Astrocyte (in vitro differentiated cells and primary cell): Measurements from ENCODE around the gene RAP1GAP. TPM values are rescaled to one million over a fixed set of nuclear protein-coding genes. Genes with fewer than 3 reads are reported as not detected.

ENCODE experiments used
- DNase-seq: peaks from one replicate; pipeline ENCODE4 v3.0.0-alpha.2; 2010; ENCODE audit warnings: low read depth
- FAIRE-seq: peaks from 2 replicates; lab custom pipeline; 2011; peaks lifted over from hg19 to GRCh38; lab: Jason Lieb, UNC
- H2AFZ ChIP-seq: 2 replicates; pipeline ENCODE4 v1.6.0; 2012; ENCODE audit warnings: low read depth, low read length, inconsistent platforms
- H3K27ac ChIP-seq: 2 replicates; pipeline ENCODE4 v1.5.1; 2011; ENCODE audit warnings: low read depth, low read length, inconsistent platforms
- H3K27me3 ChIP-seq: 2 replicates; pipeline ENCODE4 v1.6.0; 2011; ENCODE audit warnings: low read length, inconsistent platforms; ENCODE audit not compliant: insufficient read depth
- H3K36me3 ChIP-seq: 2 replicates; pipeline ENCODE4 v1.5.1; 2011; ENCODE audit warnings: low read length, inconsistent platforms; ENCODE audit not compliant: insufficient read depth
- H3K4me1 ChIP-seq: 2 replicates; pipeline ENCODE4 v1.5.1; 2011; ENCODE audit warnings: low read length, inconsistent platforms; ENCODE audit not compliant: insufficient read depth
- H3K4me2 ChIP-seq: 2 replicates; pipeline ENCODE4 v1.6.0; 2012; ENCODE audit warnings: low read length, inconsistent platforms
- H3K4me3 ChIP-seq: 2 replicates; pipeline ENCODE4 v1.5.1; 2011; ENCODE audit warnings: low read depth, mild to moderate bottlenecking, low read length, inconsistent platforms; ENCODE audit not compliant: insufficient read depth
- H3K79me2 ChIP-seq: 2 replicates; pipeline ENCODE4 v1.6.0; 2012; ENCODE audit warnings: mild to moderate bottlenecking, low read length, inconsistent platforms; ENCODE audit not compliant: insufficient read depth
- H3K9ac ChIP-seq: 2 replicates; pipeline ENCODE4 v1.6.0; 2012; ENCODE audit warnings: mild to moderate bottlenecking, low read length, inconsistent platforms
- H3K9me3 ChIP-seq: 2 replicates; pipeline ENCODE4 v1.5.1; 2012; ENCODE audit warnings: low read depth, mild to moderate bottlenecking, low read length, inconsistent platforms; ENCODE audit not compliant: insufficient read depth
- H4K20me1 ChIP-seq: 2 replicates; pipeline ENCODE4 v1.6.0; 2012; ENCODE audit warnings: low read length, inconsistent platforms; ENCODE audit not compliant: insufficient read depth
- H3K27ac Mint-ChIP-seq: one replicate; pipeline ENCODE4 v1.8.0; 2021; ENCODE audit warnings: mild to moderate bottlenecking, mixed read lengths; ENCODE audit not compliant: unreplicated experiment
- H3K27me3 Mint-ChIP-seq: one replicate; pipeline ENCODE4 v1.8.0; 2021; ENCODE audit warnings: low read depth, mixed read lengths; ENCODE audit not compliant: unreplicated experiment
- H3K36me3 Mint-ChIP-seq: one replicate; pipeline ENCODE4 v1.8.0; 2021; ENCODE audit warnings: low read depth, mixed read lengths; ENCODE audit not compliant: unreplicated experiment
- H3K4me1 Mint-ChIP-seq: one replicate; pipeline ENCODE4 v1.8.0; 2021; ENCODE audit warnings: low read depth, mixed read lengths; ENCODE audit not compliant: unreplicated experiment
- H3K4me3 Mint-ChIP-seq: one replicate; pipeline ENCODE4 v1.8.0; 2021; ENCODE audit warnings: mild to moderate bottlenecking, moderate library complexity, mixed read lengths; ENCODE audit not compliant: unreplicated experiment
- H3K9me3 Mint-ChIP-seq: one replicate; pipeline ENCODE4 v1.8.0; 2021; ENCODE audit warnings: mild to moderate bottlenecking, mixed read lengths; ENCODE audit not compliant: unreplicated experiment
- CTCF ChIP-seq: IDR thresholded peaks from 2 replicates; pipeline ENCODE4 v1.5.1; 2011; ENCODE audit warnings: low read depth, mild to moderate bottlenecking, inconsistent platforms, low read length, moderate library complexity; ENCODE audit not compliant: insufficient read depth
- EZH2 ChIP-seq: IDR thresholded peaks from 2 replicates; pipeline ENCODE4 v1.6.1; 2012; ENCODE audit warnings: mild to moderate bottlenecking, low read length, inconsistent platforms; ENCODE audit not compliant: insufficient read depth
- total RNA-seq: library from RNA; stranded (reverse); gene quantifications from 2 replicates; pipeline ENCODE4 v1.2.1, GENCODE V29; 2021

The RAP1GAP gene
- total RNA-seq, 1 donor from 2014 or later: 3.2 TPM

- Mint-ChIP-seq H3K27me3 (peaks cover 6% of the 10 kb centered on the region), H3K4me1 (peaks cover 11% of the 10 kb centered on the region), H3K27ac (no peak overlapping the region), H3K4me3 (no peak overlapping the region), H3K36me3 (peaks cover 3% of the 10 kb centered on the region), H3K9me3 (no peaks in the 10 kb centered on the region)
- FAIRE-seq: no peak
- H3K27ac ChIP-seq: no peak overlapping the region
- TF ChIP-seq CTCF (no peak), EZH2 (no peak)
- H3K4me3 ChIP-seq: no peak overlapping the region
- H4K20me1 ChIP-seq: no peaks in the 10 kb centered on the region
- H3K9ac ChIP-seq: peak overlapping the region; percentile 32
- no peaks in the 10 kb centered on the region for H3K27me3 ChIP-seq
- no peaks in the 10 kb centered on the region for H3K79me2 ChIP-seq
- H3K36me3 ChIP-seq: no peaks in the 10 kb centered on the region
- DNase-seq: no peak
- peaks cover 5% of the 10 kb centered on the region for H3K9me3 ChIP-seq
- H2AFZ ChIP-seq: peak overlapping the region; percentile 70
- H3K4me1 ChIP-seq: peaks cover 10% of the 10 kb centered on the region
- H3K4me2 ChIP-seq: no peak overlapping the region
Observed at GRCh38 chr1:21575351-21575942, 93.7 kb downstream of the RAP1GAP start.

GRCh38 chr1:21574466-21575151 is 94.5 kb downstream of the RAP1GAP start:
- peak overlapping the region; percentile 40 for H3K4me2 ChIP-seq
- peak overlapping the region; percentile 32 for H3K9ac ChIP-seq
- no peak overlapping the region for H3K4me3 ChIP-seq
- no peaks in the 10 kb centered on the region for H3K36me3 ChIP-seq
- no peak for TF ChIP-seq EZH2
- TF ChIP-seq CTCF: no peak
- H2AFZ ChIP-seq: peak overlapping the region; percentile 70
- Mint-ChIP-seq H3K9me3 (no peaks in the 10 kb centered on the region), H3K27me3 (peaks cover 6% of the 10 kb centered on the region), H3K4me3 (no peak overlapping the region), H3K4me1 (peaks cover 11% of the 10 kb centered on the region), H3K27ac (no peak overlapping the region), H3K36me3 (peaks cover 3% of the 10 kb centered on the region)
- H3K4me1 ChIP-seq: peaks cover 10% of the 10 kb centered on the region
- H3K27ac ChIP-seq: peak overlapping the region; percentile 11
- no peaks in the 10 kb centered on the region for H3K79me2 ChIP-seq
- H3K27me3 ChIP-seq: no peaks in the 10 kb centered on the region
- peaks cover 5% of the 10 kb centered on the region for H3K9me3 ChIP-seq
- H4K20me1 ChIP-seq: no peaks in the 10 kb centered on the region
- DNase-seq: no peak
- FAIRE-seq: no peak
